B cell (primary cell): Measurements from ENCODE around the gene RPS19. TPM values are rescaled to one million over a fixed set of nuclear protein-coding genes. Genes with fewer than 3 reads are reported as not detected.

Experiments
- ATAC-seq: fragments of 200-7000 bp; cut with Tn5 transposase; one replicate; pipeline ENCODE4 v1.10.0; 2021; ENCODE audit warnings: low read depth, mild to moderate bottlenecking, moderate number of reproducible peaks, moderate library complexity
- CTCF ChIA-PET: fragments of 350-600 bp; sonication (Branson Sonifier 250); formaldehyde crosslinking; loops from one replicate; lab custom pipeline; 2021; ENCODE audit warnings: antibody characterized with exemption, inconsistent platforms; lab: Charles Lee
- POLR2A ChIA-PET: fragments of 350-600 bp; sonication (Branson Sonifier 250); formaldehyde crosslinking; loops from one replicate; lab custom pipeline; 2021; ENCODE audit warnings: antibody characterized with exemption; lab: Charles Lee
- DNase-seq: peaks from one replicate; pipeline ENCODE4 v3.0.0; 2013
- H2AFZ ChIP-seq: 2 replicates; pipeline ENCODE4 v1.6.1; 2012; ENCODE audit warnings: mild to moderate bottlenecking, low read depth, low read length; ENCODE audit not compliant: insufficient read depth, poor library complexity, severe bottlenecking
- H3K27ac ChIP-seq, 2 donors: 1 replicate in 1 of 2; 2 replicates in 1 of 2; pipeline ENCODE4 v1.5.1; 2012 to 2013; ENCODE audit warnings: low read length in 2 of 2, mild to moderate bottlenecking in 2 of 2, moderate library complexity in 1 of 2
- H3K27me3 ChIP-seq, 4 experiments: fragments of 200-600 bp in 1 of 4; sonication (generic) in 1 of 4; replicated peaks in 1 of 4; 1 replicate in 2 of 4; 2 replicates in 2 of 4; pipeline versions ENCODE4 v1.6.1 to v1.7.0; 2013 to 2016; ENCODE audit warnings: low read length in 3 of 4, mild to moderate bottlenecking in 2 of 4, mixed read lengths in 1 of 4, moderate library complexity in 1 of 4; ENCODE audit not compliant: insufficient read depth in 4 of 4, control insufficient read depth in 3 of 4; ENCODE audit errors: control extremely low read depth in 1 of 4
- H3K36me3 ChIP-seq, 2 experiments: replicated peaks in 1 of 2; 1 replicate in 1 of 2; 2 replicates in 1 of 2; pipeline versions ENCODE4 v1.6.1 to v1.7.1; 2013; ENCODE audit warnings: low read length in 1 of 2; ENCODE audit not compliant: insufficient read depth in 2 of 2, control insufficient read depth in 1 of 2; ENCODE audit errors: control extremely low read depth in 1 of 2, extremely low read depth in 1 of 2
- H3K4me1 ChIP-seq, 2 donors: fragments of 200-600 bp in 1 of 2; sonication (generic) in 1 of 2; 1 replicate in 1 of 2; 2 replicates in 1 of 2; pipeline versions ENCODE4 v1.5.1 to v1.6.1; 2013 to 2017; ENCODE audit warnings: low read length in 2 of 2; ENCODE audit not compliant: control insufficient read depth in 2 of 2, insufficient read depth in 2 of 2
- H3K4me2 ChIP-seq: replicated peaks from 2 replicates; pipeline ENCODE3; 2012; ENCODE audit warnings: mild to moderate bottlenecking, low read depth, low read length; ENCODE audit not compliant: poor library complexity, severe bottlenecking
- H3K4me3 ChIP-seq, 5 experiments: fragments of 200-600 bp in 1 of 5; sonication (generic) in 1 of 5; 1 replicate in 3 of 5; 2 replicates in 2 of 5; pipeline versions ENCODE4 v1.5.1 to v1.7.0; 2011 to 2016; ENCODE audit warnings: low read length in 4 of 5, mild to moderate bottlenecking in 4 of 5, low read depth in 2 of 5, control low read depth in 1 of 5, moderate library complexity in 1 of 5; ENCODE audit not compliant: insufficient read depth in 1 of 5; ENCODE audit errors: control extremely low read depth in 1 of 5, extremely low read depth in 1 of 5
- H3K79me2 ChIP-seq: fragments of 200-600 bp; sonication (generic); one replicate; pipeline ENCODE4 v1.6.0; 2016; ENCODE audit warnings: low read length; ENCODE audit not compliant: control insufficient read depth, insufficient read depth
- H3K9ac ChIP-seq: fragments of 200-600 bp; sonication (generic); 2 replicates; pipeline ENCODE4 v1.6.1; 2017; ENCODE audit warnings: mild to moderate bottlenecking, low read length, moderate library complexity
- H3K9me3 ChIP-seq, 3 donors: one replicate each; pipeline versions ENCODE4 v1.6.1 to v1.7.1; 2013; ENCODE audit warnings: low read length in 2 of 3; ENCODE audit not compliant: control insufficient read depth in 2 of 3, insufficient read depth in 1 of 3; ENCODE audit errors: control extremely low read depth in 1 of 3
- H4K20me1 ChIP-seq: 2 replicates; pipeline ENCODE4 v1.6.0; 2012; ENCODE audit warnings: mild to moderate bottlenecking, low read length; ENCODE audit not compliant: insufficient read depth, control insufficient read depth, poor library complexity, severe bottlenecking
- H3K27ac Mint-ChIP-seq: one replicate; pipeline ENCODE4 v1.8.0; 2021; ENCODE audit warnings: mixed read lengths
- H3K27me3 Mint-ChIP-seq: one replicate; pipeline ENCODE4 v1.8.0; 2021; ENCODE audit warnings: mixed read lengths
- H3K4me1 Mint-ChIP-seq: one replicate; pipeline ENCODE4 v1.8.0; 2021; ENCODE audit warnings: mixed read lengths
- H3K4me3 Mint-ChIP-seq: one replicate; pipeline ENCODE4 v1.8.0; 2021; ENCODE audit warnings: mixed read lengths
- H3K9me3 Mint-ChIP-seq: one replicate; pipeline ENCODE4 v1.8.0; 2022; ENCODE audit warnings: mixed read lengths; ENCODE audit not compliant: insufficient read depth
- CTCF ChIP-seq: fragments of 200-600 bp; IDR thresholded peaks from one replicate; pipeline ENCODE4 v1.8.0; 2022; ENCODE audit warnings: antibody characterized with exemption, mild to moderate bottlenecking
- EZH2 ChIP-seq: IDR thresholded peaks from 2 replicates; pipeline ENCODE4 v1.6.1; 2012; ENCODE audit warnings: borderline replicate concordance, low read depth, mild to moderate bottlenecking, moderate library complexity, low read length; ENCODE audit not compliant: insufficient read depth, poor library complexity, severe bottlenecking
- WGBS: methylation state at CpG from one replicate; pipeline ENCODE4 v1.1.5; 2013; ENCODE audit warnings: missing lambda C conversion rate; ENCODE audit not compliant: insufficient coverage; 5-methylcytosine and 5-hydroxymethylcytosine counted together
- intact Hi-C: fragments of 100-400 bp; cut with micrococcal nuclease; formaldehyde crosslinking; loops from one replicate; pipeline ENCODE4 v1.10.0; 2022
- polyA plus RNA-seq: library from polyadenylated mRNA; depleted of rRNA; stranded (reverse); fragments of >200 nt; gene quantifications from 2 replicates; pipeline ENCODE4 v1.2.3, GENCODE V29; 2012
- total RNA-seq, 2 donors: library from RNA; stranded (reverse); fragments of 120-200 nt in 1 of 2; gene quantifications; 1 replicate in 1 of 2; 2 replicates in 1 of 2; pipeline versions ENCODE4 v1.2.3 to v1.2.4, GENCODE V29; 2013 to 2022

RPS19 gene
- total and polyA plus RNA-seq, 2 donors (not counting 1 experiment from before 2014, with no cell fraction given), result 3,322 to 9,144 TPM

- Histone ChIP-seq H4K20me1 (peaks cover 57% of the 10 kb centered on the region), H2AFZ (no peak overlapping the region), H3K4me3 (peak overlapping the region; percentile 32 to 100 (median 94)), H3K36me3 (peaks cover 0 to 40% of the 10 kb centered on the region in 2 experiments), H3K79me2 (peaks cover 76% of the 10 kb centered on the region), H3K9me3 (no peaks in the 10 kb centered on the region), H3K4me2 (peak overlapping the region; percentile 84), H3K4me1 (peaks cover 58 to 77% of the 10 kb centered on the region in 2 donors), H3K27ac (peak overlapping the region; percentile 96 to 98), H3K27me3 (no peaks in the 10 kb centered on the region), H3K9ac (peak overlapping the region; percentile 92)
- CTCF ChIA-PET, result no interaction called here
- Mint-ChIP-seq H3K27ac (peak overlapping the region; percentile 99), H3K4me1 (peaks cover 68% of the 10 kb centered on the region), H3K9me3 (no peaks in the 10 kb centered on the region), H3K4me3 (peak overlapping the region; percentile 97), H3K27me3 (no peaks in the 10 kb centered on the region)
- POLR2A ChIA-PET, result interaction anchor here (4.1 to 6.6 kb wide), 2 partner anchors 9 to 19 kb away, joined by 44 to 92 read pairs; partner anchors contain the start of gene RPS19
- no peak for TF ChIP-seq EZH2
- no peak for TF ChIP-seq CTCF
- WGBS, result 81% methylated on average over 20 of the region's 21 CpGs
- intact Hi-C loops, result loop anchor here (10.0 kb wide), 1 partner anchor 614 kb away; the partner anchor contains the start of gene HNRNPUL1
- ATAC-seq (no peak), DNase-seq (no peak)
Observed at GRCh38 chr19:41879080-41879479, 19.0 kb downstream of the RPS19 start.

- peak overlapping the region; percentile 96 to 98 for H3K27ac ChIP-seq
- Mint-ChIP-seq H3K9me3 (no peaks in the 10 kb centered on the region), H3K27ac (peak overlapping the region; percentile 99), H3K4me1 (peaks cover 70% of the 10 kb centered on the region), H3K27me3 (no peaks in the 10 kb centered on the region), H3K4me3 (peak overlapping the region; percentile 97)
- peaks cover 76% of the 10 kb centered on the region for H3K79me2 ChIP-seq
- no peak overlapping the region for H2AFZ ChIP-seq
- peaks cover 55 to 75% of the 10 kb centered on the region in 2 donors for H3K4me1 ChIP-seq
- POLR2A ChIA-PET, result no interaction called here
- no peaks in the 10 kb centered on the region for H3K27me3 ChIP-seq
- 72% methylated on average over 5 of the region's 7 CpGs for WGBS
- DNase-seq, result no peak
- CTCF ChIA-PET, result interaction anchor here (1.2 to 2.8 kb wide), 3 partner anchors 8 to 70 kb away, joined by 3 to 8 read pairs (median 5); no protein-coding TSS in a partner anchor
- H4K20me1 ChIP-seq, result peaks cover 62% of the 10 kb centered on the region
- no peak for TF ChIP-seq CTCF
- TF ChIP-seq EZH2, result no peak
- H3K9me3 ChIP-seq, result no peaks in the 10 kb centered on the region
- H3K9ac ChIP-seq, result peak overlapping the region; percentile 92
- peak overlapping the region; percentile 13 to 100 (median 94) for H3K4me3 ChIP-seq
- ATAC-seq, result no peak
- peaks cover 0 to 40% of the 10 kb centered on the region in 2 experiments for H3K36me3 ChIP-seq
- intact Hi-C loops, result loop anchor here (5.0 to 10.0 kb wide), 2 partner anchors 198 to 615 kb away; partner anchors contain the start of genes HNRNPUL1 and ZNF574
- peak overlapping the region; percentile 84 for H3K4me2 ChIP-seq
Observed at GRCh38 chr19:41879670-41880328, 19.7 kb downstream of the RPS19 start.
